Measurements from ENCODE around the gene LENEP.

LENEP gene

DNA sequence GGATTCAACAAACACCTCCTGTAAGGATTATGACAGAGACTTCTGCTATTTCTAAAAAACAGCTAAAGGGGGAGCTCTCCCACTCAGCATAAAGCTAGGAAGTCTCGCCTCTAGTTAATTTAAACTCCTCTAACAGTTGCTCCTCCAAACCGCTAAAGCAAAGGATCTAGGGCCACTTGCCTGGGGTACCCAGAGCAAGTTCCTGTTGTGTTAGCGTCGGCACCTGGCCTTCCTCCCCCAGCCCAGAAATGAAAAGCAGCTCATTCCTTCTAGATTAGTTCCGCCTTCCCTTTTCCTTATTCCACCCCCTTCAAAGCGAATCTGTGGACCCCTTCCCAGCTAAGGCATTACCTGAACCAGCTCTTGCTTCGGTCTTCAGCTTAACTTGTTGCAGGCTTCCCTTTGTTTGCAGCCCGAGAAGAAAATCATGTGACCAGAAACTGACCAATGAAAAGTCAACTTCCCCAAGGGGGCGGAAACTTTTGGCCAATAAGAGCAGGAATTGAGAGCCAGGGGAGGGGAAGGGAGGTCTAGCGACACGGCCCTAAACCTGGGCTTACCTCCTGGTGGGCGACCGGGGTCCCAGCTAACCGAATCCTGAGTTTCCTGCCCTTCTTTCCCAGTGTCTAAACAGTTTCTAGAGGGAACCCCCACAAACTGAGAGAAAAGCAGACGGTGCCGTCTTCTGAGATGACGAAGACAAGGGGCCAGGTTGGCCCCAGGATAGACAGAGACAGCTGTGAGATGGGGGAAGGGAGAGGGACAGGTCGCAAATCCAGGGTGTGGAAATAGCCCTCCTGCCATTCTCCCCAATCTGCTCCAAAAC, 37.5 kb upstream of the LENEP start, which contains the start of gene PBXIP1:
TSS of gene PBXIP1 (minus strand) at position 382 of the 826 bp plus-strand sequence. CDS start 2,378 bp downstream, outside the sequence.
- Histone ChIP-seq H3K9me3 (ENCODE audit: control insufficient read depth, insufficient read depth, low read length) (no peaks in the 10 kb centered on the region), H3K4me1 (ENCODE audit: insufficient read depth, low read length) (peaks cover 12% of the 10 kb centered on the region), H3K9ac (ENCODE audit: low read depth, low read length) (peak within 1 kb of the TSS; percentile 64), H3K36me3 (ENCODE audit: insufficient read depth, low read length) (no peaks in the 10 kb centered on the region)

DNA sequence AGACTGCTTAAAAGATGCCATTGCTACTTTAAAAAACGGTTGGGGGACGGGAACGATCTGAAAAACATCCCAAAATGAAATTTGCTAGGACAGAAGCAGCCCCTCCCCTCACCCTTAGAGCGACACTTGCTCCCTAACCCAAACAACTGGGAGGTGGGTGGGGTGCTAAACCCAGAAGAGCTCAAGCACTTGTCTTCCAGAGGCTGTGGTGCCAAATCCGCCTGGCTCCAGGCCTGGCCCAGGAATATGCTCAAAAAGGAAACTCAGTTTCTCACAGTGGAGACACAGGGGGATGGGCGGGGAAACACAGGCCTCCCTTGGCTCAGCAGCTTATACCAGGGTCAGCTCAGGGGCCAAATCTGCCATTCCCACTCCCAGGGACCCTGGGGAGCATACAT, 36.8 kb upstream of the LENEP start:
- H3K9me3 ChIP-seq (ENCODE audit: control insufficient read depth, insufficient read depth, low read length): no peaks in the 10 kb centered on the region
- peaks cover 12% of the 10 kb centered on the region for H3K4me1 ChIP-seq (ENCODE audit: insufficient read depth, low read length)

DNA sequence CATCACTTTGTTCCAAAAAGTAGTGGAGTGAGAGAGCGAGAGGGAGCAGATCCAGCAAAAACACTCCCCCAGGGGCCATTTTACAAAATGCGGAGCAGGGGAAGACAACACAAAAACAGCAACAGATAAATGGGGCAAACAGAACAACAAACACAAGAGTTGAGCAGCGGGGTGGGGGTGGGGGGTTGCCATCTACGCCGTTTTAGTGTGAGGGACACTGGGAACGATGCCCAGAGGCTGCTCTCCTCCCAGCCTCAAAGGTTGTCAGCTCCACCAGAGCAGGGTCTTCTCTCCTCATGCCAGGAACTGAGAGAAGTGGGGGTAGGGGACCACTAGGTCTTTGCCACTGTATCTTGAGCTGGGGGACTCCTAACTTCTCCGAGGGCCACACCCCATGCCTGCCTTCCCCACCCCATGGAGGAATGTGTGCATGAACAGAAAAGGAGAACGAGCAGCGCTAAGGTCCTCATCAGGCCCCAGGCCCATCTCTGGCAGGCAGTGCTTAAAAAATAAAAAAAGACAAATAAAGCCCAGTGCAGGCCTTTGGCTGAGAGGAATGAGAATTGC, 36.2 kb upstream of the LENEP start:
- Histone ChIP-seq H3K4me1 (ENCODE audit: insufficient read depth, low read length) (peaks cover 12% of the 10 kb centered on the region), H3K9ac (ENCODE audit: low read depth, low read length) (no peak overlapping the region; the same call in 1 of the 2 replicates), H3K9me3 (ENCODE audit: control insufficient read depth, insufficient read depth, low read length) (no peaks in the 10 kb centered on the region), H3K36me3 (ENCODE audit: insufficient read depth, low read length) (no peaks in the 10 kb centered on the region)

More for the DNA sequence above, 36.8 kb upstream of the LENEP start:
- H3K36me3 ChIP-seq (ENCODE audit: insufficient read depth, low read length): no peaks in the 10 kb centered on the region
- peak overlapping the region; percentile 64; the same call in 1 of the 2 replicates for H3K9ac ChIP-seq (ENCODE audit: low read depth, low read length)

DNA sequence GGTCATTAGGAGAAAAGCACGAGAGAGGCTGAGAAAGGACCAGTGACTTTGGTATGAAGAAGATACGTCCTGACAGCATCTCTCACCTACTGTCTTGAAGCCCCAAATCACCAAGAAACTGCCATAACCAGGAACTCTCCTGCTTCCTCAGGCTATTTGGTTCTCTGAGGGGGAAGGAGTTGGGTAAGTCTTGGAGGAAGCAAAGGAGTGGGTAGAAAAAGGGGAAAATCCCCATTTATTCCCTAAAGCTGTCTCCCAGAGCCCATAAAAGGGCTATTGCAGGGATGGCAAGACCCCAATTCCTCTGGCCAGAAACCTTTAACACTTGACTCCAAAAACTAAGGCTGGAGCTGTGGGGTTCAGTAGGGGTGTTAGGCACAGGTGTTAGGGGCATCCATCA, 35.4 kb upstream of the LENEP start:
- Histone ChIP-seq H3K36me3 (ENCODE audit: insufficient read depth, low read length) (no peaks in the 10 kb centered on the region), H3K4me1 (ENCODE audit: insufficient read depth, low read length) (peaks cover 16% of the 10 kb centered on the region), H3K9ac (ENCODE audit: low read depth, low read length) (no peak overlapping the region), H3K9me3 (ENCODE audit: control insufficient read depth, insufficient read depth, low read length) (no peaks in the 10 kb centered on the region)

DNA sequence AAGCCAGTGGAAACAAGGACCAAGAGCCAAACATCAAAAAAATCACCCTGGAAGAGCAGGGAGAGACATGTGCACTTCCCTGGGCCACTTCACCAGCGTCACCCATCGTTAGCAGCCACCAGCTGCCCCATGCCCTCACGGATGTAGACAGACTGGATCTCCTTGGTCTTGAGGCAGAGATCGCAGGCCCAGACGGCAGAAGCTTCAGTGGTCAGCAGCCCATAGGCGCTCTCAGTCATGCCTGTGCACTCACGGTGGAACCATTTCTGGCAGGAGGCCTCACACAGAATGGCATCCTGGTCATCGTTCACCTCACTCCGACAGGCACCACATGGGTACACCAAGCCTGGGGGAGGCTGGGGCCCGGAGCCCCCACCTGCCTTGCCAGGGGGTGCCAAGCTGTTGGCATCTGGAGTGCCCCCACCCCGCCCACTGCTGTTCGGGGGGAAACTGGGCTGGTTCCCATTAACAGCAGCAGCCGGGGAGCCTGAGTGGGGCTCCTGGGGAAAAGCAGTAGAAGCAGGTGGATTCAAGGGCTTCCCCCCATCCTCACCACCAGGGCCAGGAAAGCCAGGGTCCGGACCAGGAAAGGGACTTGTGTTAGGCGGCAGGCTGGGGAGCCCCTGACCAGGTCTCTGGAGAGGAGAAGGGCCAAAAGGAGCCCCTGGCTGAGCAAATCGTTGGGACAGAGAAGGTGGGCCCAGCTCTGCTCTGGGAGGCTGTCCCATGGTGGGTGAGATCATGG, 34.5 kb upstream of the LENEP start:
- Histone ChIP-seq H3K36me3 (ENCODE audit: insufficient read depth, low read length) (peaks cover 7% of the 10 kb centered on the region; the same call in 1 of the 2 replicates), H3K9ac (ENCODE audit: low read depth, low read length) (no peak overlapping the region), H3K9me3 (ENCODE audit: control insufficient read depth, insufficient read depth, low read length) (no peaks in the 10 kb centered on the region), H3K4me1 (ENCODE audit: insufficient read depth, low read length) (peaks cover 16% of the 10 kb centered on the region)

DNA sequence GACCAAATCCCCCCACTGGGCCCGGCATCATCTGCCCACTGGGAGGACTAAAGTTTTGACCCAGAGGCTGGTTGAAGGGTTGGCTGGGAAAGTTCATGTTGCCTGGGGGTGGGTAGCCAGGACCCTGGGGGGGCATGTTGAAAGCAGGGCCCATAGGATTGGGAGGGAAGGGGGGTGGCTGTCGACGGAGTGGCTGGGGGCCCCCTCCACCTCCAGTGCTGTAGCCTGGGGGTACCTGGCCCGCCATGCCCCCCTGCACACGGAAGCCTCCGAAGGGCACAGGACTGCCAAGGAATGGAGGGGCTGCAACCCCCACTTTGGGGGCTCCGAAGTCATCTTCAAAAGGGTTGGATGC, 34.0 kb upstream of the LENEP start:
- Histone ChIP-seq H3K9me3 (ENCODE audit: control insufficient read depth, insufficient read depth, low read length) (no peaks in the 10 kb centered on the region), H3K9ac (ENCODE audit: low read depth, low read length) (no peak overlapping the region), H3K36me3 (ENCODE audit: insufficient read depth, low read length) (peaks cover 11% of the 10 kb centered on the region; the same call in 1 of the 2 replicates), H3K4me1 (ENCODE audit: insufficient read depth, low read length) (peaks cover 16% of the 10 kb centered on the region)

DNA sequence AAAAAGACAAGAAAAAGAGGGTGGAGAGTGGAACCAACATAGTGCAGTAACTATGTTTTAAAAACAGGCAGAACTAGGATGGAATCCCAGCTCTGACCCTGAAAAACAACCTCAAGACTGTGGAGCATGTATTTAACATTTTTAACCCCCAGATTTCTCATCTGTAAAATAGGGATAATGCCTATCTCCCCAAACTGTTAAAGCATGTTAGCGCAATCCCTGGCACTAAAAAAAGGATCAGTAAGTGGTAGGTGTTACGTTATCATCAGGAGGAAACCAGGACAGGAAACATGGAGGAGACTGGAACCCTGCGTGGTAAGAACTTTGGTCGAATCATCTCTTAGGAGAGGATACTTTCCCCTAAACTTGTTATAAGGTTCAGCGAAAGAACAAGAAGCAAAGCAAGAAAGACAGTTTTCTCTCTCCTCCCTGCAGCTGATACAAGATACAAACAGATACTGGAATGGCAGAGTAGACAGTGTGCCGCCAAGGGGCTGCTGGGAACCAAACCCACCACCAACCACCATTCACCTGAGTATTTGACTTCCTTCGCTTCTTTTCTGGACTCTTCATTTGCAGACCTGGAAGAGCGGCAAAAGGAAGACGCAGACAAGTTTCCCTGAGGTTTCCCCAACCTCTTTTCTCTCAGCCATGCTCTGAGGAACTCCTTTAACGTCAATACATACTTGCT, 32.8 kb upstream of the LENEP start:
- H3K9me3 ChIP-seq (ENCODE audit: control insufficient read depth, insufficient read depth, low read length): no peaks in the 10 kb centered on the region
- peaks cover 20% of the 10 kb centered on the region for H3K36me3 ChIP-seq (ENCODE audit: insufficient read depth, low read length)
- peak overlapping the region; percentile 99 for H3K9ac ChIP-seq (ENCODE audit: low read depth, low read length)
- peaks cover 9% of the 10 kb centered on the region; the same call in 1 of the 2 replicates for H3K4me1 ChIP-seq (ENCODE audit: insufficient read depth, low read length)

DNA sequence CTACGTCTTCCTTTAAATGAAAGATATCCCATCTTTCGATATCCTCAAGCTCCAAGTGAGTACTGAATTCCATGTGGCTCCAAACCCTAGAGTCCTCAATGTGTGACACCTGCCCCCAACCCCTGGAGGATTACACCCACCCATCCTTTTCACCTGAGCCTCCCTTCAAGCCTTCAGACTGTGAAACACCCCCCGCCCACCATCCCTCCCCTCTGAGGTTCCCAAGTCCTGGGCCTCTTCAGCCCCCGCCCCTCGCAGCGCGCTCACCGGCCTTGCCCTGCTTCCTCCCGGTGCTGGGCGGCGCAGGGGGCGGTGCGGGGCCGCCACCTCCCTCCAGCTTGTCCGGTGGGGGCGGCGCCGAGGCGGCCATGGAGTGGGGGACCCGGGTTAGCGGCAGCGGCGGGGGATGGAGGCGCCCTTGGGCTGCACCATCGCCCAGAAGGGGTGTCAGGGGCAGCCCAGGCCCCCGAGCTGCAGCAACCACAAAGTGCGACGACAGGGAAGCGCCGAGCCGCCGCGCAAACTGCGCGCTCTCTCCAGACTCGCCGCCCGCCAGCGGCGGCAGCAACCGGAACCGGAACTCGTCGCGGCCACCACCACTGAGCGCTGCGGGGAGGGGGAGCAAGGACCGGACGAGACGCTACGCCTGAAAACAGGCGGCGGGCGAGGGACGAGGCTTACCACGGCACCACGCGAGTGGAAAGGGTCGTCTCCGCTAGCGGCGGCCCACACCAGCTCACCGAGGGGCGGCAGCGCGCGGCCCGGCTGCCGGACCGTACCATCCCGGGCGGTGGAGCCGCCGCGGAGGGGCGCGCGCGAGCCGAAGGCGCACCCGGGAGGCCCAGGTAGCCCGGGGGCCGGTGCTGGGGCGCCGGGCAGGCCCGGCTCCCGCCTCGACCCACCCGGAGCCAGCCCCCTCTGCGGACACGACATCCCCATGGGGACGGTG, 31.9 kb upstream of the LENEP start, which contains the start of gene PYGO2:
TSS of gene PYGO2 (minus strand) at position 576 of the 949 bp plus-strand sequence. CDS start at position 370, 206 bp downstream.
- H3K4me1 ChIP-seq (ENCODE audit: insufficient read depth, low read length): peaks cover 9% of the 10 kb centered on the region; the same call in 1 of the 2 replicates
- H3K9ac ChIP-seq (ENCODE audit: low read depth, low read length): peak within 1 kb of the TSS; percentile 99
- no peaks in the 10 kb centered on the region for H3K9me3 ChIP-seq (ENCODE audit: control insufficient read depth, insufficient read depth, low read length)
- peaks cover 26% of the 10 kb centered on the region for H3K36me3 ChIP-seq (ENCODE audit: insufficient read depth, low read length)

DNA sequence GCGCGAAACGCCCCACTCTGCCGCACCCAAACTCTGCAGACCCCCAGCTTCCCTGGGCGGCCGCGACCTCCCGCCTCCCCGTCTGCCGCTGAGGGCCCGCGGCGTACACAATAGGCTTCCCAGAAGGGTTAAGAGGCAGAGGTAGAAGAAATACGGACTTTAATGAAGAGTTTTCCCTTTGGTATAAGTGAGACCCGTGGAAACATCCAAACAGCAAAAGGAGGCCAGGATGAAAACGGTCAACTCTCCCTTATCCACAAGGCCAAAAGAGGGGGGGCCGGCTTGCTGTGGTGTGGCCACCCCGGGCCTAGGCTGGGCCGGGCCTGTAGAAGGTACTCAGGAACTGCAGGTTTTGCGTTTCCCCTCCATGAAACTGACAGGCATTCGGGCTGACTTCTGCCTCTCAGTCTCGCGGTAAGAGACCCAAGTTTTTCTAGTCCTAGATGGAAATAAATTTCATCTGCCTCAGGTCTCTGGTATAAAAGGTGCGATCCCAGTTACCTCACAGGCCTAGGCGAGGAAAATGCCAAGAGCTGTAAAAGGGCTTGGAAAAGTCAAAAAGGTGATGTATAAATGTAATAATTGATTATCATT, 31.1 kb upstream of the LENEP start:
- H3K9me3 ChIP-seq (ENCODE audit: control insufficient read depth, insufficient read depth, low read length): no peaks in the 10 kb centered on the region
- peaks cover 32% of the 10 kb centered on the region for H3K36me3 ChIP-seq (ENCODE audit: insufficient read depth, low read length)
- peaks cover 5% of the 10 kb centered on the region; the same call in 1 of the 2 replicates for H3K4me1 ChIP-seq (ENCODE audit: insufficient read depth, low read length)

DNA sequence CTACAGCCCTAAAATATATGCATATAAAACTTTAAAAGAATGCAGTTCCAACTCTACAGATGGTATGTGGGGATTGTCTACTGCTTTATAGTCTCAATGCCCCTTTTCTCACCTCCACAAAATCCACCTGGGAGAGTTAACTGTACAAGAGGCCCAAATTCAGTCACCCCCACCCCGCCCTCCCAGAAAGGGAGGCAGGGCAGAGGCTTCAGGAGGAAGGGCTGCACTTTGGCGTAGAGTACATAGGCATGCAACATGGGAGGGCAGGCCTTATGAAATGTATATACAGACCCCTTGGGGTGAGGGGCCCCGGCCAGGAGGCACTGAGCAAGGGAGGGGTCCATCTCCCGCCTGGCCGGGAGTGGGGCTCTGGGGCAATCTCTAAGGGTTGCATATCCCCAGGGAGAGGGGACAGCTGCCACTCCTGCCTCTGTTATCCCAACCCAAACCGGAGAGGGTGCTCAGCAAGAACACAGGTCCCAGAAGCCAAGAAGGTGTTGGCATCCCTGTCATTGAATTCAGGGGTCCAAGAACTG, 30.5 kb upstream of the LENEP start:
- Histone ChIP-seq H3K4me1 (ENCODE audit: insufficient read depth, low read length) (peaks cover 4% of the 10 kb centered on the region; the same call in 1 of the 2 replicates), H3K36me3 (ENCODE audit: insufficient read depth, low read length) (peaks cover 39% of the 10 kb centered on the region), H3K9me3 (ENCODE audit: control insufficient read depth, insufficient read depth, low read length) (no peaks in the 10 kb centered on the region), H3K9ac (ENCODE audit: low read depth, low read length) (0 out of 2 replicates have a peak overlapping the region, but pooled peaks have one; percentile 99)

More for the DNA sequence above, 31.1 kb upstream of the LENEP start:
- peak overlapping the region; percentile 99 for H3K9ac ChIP-seq (ENCODE audit: low read depth, low read length)

DNA sequence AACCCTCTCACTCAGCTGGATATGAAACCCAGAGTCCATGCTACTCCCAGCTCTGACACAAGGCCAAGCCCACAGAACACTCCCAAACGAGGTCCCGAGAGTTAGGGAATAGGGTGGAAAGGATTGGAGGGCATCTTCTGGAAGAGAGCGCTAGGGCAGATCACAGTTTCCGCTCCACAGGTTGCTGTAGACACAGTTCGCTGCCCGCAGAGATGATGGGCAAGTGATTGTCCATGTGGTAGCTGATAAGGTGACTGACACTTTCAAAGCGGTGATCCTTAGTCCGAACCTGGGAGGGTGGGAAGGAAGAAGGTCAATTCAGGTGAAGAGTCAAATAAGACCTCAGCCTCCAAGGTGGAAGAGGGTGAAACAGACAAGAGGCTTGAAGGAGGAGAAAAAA, 29.7 kb upstream of the LENEP start:
- no peak overlapping the region for H3K9ac ChIP-seq (ENCODE audit: low read depth, low read length)
- peaks cover 43% of the 10 kb centered on the region for H3K36me3 ChIP-seq (ENCODE audit: insufficient read depth, low read length)
- H3K4me1 ChIP-seq (ENCODE audit: insufficient read depth, low read length): peaks cover 4% of the 10 kb centered on the region; the same call in 1 of the 2 replicates
- H3K9me3 ChIP-seq (ENCODE audit: control insufficient read depth, insufficient read depth, low read length): no peaks in the 10 kb centered on the region

DNA sequence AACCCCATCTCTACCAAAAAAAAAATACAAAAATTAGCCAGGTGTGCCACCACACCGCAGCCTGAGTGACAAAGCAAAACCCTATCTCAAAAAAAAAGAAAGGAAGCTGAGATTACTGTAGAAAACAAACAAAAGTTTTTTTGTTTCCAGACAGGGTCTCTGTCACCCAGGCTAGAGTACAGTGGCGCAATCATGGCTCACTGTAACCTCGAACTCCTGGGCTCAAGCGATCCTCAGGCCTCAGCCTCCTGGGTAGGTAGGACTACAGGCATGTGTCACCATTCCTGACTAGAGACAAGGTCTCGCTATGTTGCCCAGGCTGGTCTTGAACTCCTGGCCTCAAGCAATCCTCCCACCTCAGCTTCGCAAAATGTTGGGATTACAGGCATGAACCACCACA, 29.0 kb upstream of the LENEP start:
- H3K36me3 ChIP-seq (ENCODE audit: insufficient read depth, low read length): peaks cover 43% of the 10 kb centered on the region

More for the DNA sequence above, 29.0 kb upstream of the LENEP start:
- no peaks in the 10 kb centered on the region for H3K9me3 ChIP-seq (ENCODE audit: control insufficient read depth, insufficient read depth, low read length)
- no peak overlapping the region for H3K9ac ChIP-seq (ENCODE audit: low read depth, low read length)
- peaks cover 4% of the 10 kb centered on the region; the same call in 1 of the 2 replicates for H3K4me1 ChIP-seq (ENCODE audit: insufficient read depth, low read length)
